CD4-positive, alpha-beta T cell treated with Interleukin-17A for 4 hours (primary cell): ENCODE measurements around the gene MX1.

Experiments used
- DNase-seq: peaks from one replicate; pipeline ENCODE4 v3.0.0-alpha.2; 2020; ENCODE audit warnings: mixed read lengths

Gene MX1

DNA sequence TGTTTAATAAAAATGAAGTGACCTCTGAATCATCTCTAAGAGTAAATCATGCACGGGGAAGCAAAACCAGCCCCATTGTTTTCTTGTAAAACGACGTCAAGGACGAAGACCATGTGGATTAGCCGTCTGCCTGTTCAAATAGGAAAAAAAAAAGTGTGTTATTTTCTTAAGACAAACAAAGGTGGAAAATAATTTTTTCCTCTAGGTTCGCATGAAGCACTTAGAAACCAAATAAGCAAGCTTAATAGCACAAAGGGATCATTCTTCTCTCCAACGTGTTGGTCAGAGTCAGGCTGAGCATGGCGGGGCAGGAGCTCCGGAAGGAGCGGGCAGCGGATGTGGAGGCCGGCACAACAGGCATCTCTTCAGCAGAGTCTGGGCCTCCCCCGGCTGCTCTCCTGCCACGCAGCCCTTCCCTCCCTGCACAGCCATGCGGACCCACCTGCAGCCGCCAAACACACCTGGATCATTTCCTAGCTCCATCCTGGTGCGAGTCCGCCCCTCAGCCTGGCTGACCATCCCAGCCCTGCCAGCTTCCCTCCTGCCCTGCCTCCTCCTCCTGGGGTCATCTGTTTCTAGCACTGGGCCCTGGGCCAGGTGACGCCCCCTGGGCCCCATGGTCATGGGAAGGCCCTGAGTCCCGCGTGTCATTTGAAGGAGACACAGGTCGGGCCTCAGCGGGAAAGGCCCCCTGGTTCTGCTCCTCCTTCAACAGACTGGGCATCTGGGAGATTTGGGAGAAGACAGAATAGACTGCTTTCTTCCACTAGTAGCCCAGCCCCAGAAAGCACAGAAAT is 40.2 kb downstream of the MX1 start:
- DNase-seq, result no peak

DNA sequence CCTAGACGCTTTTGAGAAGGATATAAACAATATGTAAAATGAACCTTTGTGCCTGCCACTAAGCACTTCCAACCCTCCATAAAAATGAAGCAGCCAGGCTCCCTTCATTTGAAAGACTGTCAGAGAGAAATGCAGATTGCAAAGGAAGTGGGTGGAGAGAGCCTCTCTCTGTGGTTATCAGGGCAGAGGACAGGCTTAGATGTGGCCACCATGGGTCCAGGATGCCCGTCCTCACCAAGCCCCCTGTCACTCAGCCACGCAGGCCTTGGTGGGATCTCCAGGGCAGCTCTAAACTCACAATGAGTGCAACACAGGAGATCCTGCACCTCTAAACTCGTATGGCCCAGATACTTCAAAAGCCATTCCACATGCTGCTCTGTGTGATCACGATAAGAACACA is 44.0 kb downstream of the MX1 start:
- no peak for DNase-seq

DNA sequence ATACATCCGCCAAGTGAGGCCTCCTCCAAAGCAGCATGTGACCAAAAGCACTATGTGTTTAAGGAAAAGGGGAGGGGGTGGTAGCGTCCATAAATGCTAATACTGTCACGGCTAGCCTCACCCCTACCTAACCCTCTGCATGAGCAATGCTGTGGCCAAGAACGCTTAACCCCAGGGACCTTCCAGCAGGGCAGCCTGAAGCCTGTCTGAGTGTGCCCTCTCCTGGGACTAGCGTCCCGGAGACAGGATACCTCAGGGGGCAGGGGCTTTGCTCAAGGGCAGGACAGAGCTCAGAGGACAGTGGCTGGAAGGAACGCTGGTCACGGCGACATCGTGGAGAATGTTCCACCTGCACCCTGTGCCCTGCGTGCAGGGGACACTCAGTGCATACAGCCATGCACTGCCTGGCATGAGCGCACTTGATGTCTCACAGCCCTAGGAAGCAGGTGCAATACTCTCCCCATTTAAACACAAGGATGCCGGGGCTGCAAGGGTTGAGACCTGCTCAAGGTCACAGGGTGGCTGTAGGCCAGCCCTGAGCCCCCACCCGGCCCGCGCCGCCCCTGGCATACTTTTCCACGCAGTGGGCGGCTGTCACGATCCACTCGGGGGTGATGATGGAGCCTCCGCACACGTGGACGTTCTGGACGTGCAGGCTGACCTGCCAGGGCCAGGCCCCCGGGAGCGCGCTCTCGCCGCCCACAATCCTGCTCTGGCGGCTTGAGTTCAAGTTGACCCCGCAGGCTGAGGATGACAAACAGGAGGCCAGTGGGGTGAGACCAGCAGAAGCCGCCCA is 46.9 kb downstream of the MX1 start:
- no peak for DNase-seq

DNA sequence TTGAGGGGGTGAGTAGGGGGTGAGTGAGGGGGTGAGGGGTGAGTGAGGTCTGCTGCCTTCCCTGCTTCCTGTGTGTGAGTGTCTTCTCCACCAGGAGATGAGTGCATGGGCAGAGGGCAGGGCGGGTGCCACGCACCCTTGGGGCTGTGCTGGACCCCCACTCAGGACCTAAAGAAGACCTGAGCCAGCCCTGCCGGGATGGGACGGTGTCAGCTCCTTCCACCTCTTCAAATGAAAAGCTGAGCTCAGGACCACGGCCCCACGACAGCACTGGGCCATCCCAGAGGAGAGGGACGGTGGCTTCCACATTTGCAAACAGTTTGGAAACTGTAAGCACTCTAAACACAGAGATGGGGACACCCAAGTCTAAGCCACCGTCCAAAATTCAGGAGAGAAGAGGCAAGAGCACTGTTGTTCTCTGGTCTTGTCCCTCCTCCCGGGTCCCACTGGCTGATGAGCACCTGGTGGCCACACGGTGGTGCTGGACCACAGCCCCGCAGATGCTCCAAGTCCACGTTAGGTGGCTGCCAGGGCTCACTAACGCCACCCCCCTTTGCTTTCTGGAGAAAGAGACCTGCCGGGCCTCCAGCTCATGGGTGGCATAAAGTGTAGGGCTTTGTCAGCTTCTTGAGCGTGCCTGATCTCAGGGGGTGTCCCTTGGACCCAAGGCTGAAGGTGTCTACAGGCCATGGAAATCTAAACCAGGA is 49.8 kb downstream of the MX1 start:
- DNase-seq, result no peak

DNA sequence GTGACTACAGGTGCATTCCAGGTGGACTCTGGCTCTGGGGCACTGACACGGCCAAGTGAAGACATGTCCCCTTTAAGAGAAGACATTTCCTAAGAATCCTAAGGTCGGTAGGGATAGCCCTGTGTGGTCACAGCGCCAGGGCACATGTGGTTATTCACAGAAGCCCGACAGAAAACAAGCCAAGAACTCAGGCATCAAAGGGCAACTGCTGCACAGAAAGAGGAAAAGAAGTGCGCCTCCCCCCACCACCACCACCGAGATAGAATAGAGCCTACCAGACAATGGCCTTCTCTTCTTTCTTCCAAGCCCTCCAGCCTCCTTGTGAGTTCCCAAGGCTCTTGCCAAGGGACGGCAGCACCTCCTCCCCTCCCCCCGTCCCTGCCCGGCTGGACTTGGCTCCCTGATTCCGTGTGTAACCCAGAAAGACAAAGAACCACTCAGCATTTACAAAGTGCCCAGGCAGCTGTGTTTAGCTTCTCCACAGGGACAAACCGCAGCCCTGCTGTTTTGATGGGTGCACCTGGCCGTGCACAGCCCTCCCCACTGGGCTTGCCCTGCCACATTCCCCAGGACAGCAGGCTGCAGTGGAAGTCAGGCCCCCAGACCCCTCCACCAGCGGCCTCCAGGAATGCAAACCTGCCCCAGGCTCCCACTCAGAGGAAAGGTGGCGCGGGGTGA is 51.7 kb downstream of the MX1 start:
- DNase-seq, result no peak

DNA sequence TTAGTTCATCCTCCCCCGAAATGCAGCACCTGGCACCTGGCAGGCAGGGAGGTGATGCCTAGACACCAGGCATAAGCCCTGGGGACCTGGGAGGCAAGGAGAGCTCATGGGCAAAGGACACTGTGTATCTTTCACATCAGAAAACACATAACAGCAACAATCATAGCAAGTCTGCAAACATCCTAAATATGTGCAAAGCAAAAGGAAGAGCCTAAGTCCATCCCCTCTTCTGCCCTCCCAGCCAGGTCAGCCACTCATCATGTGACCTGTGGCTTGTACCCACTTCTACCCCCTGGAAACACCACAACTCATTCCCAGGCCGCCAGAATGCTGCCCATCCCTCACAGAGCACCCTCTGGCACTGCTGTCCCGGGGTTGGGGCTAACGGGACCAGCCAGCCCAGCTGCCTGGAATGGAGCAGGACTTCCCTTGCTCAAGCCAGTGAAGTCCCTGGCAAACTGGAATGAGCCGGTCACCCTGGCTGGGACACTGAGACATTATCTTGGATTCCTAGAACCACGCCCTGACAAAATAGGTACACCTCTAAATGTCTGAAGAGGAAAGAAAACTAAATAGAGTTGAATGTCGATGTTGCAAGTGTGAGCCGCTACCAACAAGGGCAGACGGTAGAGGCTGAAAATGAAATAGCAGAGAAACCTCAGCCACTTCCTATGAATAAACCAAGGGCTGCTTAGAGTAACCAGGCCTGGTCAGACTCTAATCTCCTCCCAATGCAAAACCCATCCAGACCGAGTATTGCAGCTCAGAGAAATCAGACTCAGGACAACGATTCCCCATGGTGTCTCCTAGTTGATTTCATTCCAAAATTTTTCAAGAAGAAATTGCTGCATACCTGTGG is 52.5 kb downstream of the MX1 start:
- no peak for DNase-seq

DNA sequence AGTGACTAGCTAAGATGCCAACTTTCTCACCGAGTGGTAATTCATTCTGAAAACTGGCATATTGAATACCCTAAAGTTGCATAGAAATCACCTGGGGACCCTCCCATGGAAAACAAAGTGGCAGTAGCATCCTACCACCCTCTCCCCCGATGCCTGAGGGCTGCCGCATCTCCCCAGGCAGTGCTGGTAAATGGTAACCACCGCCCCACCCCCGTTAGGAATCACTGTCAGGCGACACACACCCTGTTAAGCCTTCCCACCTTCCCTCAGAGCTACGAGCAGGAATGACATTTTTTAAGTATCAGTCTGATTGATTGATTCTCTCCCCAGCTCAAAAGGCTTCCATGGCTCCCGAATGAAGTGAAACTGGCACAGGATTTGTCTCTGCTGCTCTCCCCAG is 53.6 kb downstream of the MX1 start:
- DNase-seq, result no peak

DNA sequence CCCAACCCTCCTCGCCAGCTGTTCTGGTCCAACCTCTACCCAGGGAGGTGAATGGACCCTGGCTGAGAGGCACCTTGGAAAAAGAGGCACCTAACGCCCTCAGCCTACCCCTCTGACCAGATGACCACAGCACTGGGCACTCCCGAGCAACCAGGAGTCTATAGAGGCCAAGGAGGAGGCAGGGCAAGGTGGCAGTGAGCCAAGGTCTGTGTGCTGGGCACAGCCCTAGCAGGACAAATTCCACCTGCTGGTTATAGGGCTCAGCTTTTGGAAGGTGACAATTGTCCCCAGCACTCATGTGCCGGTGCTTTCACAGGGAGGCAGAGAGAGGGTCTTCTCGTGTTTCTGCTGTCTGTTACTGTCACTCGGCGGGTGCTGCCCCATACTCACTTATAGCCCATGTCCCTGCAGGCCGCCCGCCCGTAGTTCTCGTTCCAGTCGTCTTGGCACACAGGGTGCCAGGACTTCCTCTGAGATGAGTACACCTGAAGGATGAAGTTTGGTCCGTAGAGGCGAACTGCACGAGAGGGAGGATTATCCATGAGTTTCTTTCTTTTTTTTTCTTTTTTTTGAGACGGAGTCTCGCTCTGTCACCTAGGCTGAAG is 54.1 kb downstream of the MX1 start:
- no peak for DNase-seq

DNA sequence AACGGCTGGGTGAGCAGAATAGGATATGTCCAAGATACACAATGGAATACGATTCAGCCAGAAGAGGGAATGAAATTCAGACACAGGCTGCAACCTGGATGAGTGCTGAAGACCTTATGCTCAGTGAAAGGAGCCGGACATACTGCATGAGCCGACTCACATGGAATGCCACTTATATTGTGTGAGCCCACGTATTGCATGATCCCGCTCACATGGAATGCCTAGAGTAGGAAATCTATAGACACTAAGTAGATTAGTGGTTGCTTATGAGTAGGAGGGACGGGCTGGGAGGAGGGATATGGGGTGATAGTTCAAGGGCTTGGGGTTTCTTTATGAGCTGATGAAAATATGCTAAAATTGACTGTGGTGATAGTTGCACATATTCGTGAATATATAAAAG is 55.2 kb downstream of the MX1 start:
- no peak for DNase-seq

DNA sequence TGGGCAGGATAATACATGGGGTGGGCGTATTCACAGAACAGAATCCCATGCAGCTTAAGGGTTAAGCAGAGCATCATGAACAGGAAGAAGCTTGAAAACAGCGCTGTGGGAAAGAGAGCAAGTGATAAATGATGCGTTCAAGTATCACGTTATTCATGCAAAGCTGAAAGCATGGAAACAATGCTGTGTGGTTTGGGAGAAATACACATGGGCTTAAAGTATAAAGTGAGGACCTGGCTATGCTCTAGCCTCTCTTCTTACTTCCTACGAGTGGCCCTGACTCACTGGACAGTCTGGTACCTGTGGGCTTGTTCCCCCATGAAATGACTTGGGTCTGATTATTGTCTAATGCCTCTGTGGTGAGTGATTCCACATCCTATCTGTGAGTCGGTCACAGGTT is 56.3 kb downstream of the MX1 start:
- no peak for DNase-seq

DNA sequence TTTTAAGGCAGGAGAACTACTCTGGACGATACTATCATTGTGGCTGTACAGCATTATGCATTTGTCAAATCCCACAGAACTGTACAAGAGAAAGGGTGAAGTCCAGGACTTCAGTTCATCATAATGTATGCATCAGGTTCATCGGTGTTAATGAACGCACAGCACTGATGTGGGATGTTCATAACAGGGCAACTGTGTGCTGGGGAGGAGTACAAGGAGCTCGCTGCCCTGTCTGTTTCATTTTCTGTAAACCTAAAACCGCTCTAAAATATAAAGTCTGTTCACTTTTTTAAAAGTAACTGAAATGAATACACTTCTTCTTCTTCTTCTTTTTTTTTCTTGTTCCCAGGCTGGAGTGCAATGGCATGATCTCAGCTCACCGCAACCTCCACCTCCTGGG is 56.9 kb downstream of the MX1 start:
- DNase-seq, result no peak

DNA sequence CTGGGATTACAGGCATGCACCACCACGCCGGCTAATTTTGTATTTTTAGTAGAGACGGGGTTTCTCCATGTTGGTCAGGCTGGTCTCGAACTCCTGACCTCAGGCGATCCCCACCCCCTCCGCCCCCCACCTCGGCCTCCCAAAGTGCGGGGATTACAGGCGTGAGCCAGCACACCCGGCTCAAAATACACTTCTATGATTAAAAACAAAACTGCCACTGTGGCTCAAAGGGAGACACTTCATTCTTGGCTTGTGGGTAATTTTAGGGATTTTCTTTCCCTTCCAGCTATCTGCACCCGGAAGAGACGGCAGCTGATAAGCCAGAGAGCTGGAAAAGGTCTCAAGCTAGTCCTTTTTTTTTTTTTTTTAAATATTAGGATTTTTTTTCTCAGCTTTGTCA is 57.4 kb downstream of the MX1 start:
- no peak for DNase-seq

DNA sequence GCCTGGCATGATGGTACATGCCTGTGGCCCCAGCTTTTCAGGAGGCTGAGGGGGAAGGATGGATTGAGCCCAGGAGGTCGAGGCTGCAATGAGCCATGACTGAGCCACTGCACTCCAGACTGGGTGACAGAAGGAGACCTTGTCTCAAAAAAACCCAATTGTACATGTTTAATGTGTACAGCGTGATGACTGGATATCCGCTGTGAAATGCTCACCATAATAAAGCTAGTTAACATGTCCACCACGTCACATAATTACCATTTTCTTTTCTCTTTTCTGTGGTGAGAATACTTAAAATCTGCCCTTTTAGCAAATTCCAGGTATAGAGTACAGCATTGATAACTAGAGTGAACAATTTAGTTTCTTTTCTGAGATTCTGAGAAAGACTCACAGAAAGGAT is 57.9 kb downstream of the MX1 start:
- DNase-seq, result no peak

DNA sequence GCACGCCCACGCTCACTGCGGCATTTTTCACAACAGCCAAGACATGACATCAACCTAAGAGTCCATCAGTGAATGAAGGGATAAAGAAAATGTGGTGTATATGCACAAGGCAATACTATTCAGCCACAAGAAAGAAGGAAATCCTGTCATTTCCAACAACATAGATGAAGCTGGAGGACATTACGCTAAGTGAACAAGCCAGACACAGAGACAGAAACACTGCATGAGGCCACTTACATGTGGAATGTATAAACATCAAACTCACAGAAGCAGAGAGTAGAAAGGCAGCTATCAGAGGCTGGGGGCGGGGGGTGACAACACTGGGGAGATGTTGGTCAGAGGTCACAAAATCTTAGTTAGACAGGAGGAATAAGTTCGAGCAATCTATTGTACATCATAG is 61.0 kb downstream of the MX1 start:
- DNase-seq, result no peak

DNA sequence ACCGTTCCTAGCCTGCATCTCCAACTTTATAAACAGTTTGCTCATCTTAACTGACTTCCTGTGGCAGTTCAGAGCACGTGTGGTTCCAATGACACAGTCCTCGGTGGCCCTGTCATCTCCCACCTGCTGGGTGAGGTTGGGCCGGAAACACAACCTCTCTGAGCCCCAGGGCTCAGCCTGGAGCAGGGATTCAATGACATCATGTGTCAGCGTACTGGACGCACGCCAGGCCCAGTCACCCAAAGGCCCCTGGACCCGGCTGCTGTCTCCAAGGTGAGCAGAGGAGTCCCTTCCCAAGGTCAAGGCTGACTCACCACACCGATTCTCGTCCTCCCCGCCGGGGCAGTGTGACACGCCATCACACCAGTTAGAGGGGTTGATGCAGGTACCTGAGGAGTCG is 62.0 kb downstream of the MX1 start:
- DNase-seq, result no peak

DNA sequence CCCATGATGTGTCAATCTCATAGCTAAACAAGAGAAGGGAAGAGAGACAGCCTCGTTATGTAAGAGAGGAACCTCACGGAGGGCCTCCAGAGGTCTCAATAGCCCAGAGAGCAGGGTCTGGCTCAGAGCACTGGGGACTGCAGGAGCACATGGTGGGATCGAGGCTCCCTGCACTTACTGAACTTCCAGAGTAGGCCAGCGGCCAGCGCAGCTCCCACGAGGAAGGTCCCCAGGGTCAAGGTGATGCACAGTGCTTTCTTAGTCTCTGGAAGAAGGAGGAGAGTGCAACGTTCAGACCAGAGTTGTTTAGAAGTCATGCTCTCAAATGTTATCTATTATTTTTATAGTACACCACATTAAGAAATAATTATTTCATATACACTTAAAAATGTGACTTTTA is 63.3 kb downstream of the MX1 start:
- no peak for DNase-seq

DNA sequence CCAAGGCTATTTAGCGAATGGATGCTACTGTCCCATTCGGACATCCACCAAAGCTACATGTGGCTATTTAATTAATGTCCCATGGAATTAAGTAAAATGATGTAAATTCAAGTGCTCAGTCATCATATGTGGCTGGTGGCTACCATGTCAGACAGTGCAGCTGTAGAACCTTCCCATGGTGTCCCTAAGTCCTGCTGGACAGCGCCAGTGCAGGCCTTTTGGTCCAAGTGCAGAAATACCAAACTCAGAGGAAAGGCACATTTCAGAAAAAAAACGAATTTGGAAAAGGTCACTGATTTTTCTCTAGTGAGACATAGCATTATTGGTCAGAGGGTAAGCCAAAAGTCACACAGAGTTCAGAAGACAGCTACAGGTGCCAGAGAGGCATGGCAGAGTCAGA is 64.3 kb downstream of the MX1 start:
- DNase-seq, result no peak

DNA sequence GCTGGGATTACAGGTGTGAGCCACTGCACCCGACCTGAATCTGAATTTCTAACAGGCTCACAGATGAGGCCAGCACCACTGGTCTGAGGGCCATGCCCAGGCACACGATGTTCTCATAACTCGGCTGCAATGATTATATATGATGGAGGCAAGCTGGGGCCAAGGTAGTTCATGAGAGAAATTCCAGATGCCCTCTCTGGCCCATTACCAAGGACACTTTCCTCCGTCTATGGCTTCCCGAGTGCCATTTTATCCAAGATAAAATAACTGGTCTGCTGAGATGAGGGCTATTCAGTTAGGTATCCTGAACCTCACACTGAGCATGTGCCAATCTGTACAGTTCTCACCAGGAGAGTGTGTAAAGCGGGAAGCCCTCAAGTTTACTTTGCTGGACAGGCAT is 65.4 kb downstream of the MX1 start:
- no peak for DNase-seq

DNA sequence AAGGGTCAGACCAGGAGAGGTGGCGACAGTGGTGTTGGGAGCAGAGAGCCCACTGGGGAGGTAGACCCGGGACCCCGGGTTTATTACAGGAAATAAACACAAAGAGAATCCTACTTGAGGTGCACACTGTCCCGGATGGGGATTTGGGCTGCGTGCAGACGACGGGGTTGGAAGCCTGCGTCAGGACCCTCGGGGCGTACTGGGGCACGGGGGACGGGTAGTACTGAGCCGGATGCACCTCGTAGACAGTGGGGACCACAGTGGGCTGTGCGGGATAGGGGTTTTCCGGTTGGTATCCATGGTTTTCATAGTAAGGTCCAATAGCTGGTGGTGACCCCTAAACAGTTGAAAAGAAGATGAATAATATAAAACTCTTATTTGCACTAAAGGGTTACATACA is 68.2 kb downstream of the MX1 start:
- no peak for DNase-seq

DNA sequence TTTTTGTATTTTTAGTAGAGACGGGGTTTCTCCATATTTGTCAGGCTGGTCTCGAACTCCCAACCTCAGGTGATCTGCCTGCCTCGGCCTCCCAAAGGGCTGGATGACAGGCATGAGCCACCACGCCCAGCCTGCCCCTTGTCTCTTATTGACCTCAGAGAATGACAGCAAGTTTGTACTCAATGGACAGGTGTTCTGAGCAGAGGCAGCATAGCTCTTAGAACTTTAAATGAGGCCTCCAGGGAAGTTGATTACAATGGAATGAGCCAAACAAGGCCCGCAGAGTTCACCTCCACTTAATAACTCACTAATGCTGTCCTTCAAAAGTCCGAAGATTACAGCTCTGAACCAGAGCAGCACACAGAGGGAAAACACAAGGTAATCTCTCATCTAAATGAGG is 71.0 kb downstream of the MX1 start:
- no peak for DNase-seq

DNA sequence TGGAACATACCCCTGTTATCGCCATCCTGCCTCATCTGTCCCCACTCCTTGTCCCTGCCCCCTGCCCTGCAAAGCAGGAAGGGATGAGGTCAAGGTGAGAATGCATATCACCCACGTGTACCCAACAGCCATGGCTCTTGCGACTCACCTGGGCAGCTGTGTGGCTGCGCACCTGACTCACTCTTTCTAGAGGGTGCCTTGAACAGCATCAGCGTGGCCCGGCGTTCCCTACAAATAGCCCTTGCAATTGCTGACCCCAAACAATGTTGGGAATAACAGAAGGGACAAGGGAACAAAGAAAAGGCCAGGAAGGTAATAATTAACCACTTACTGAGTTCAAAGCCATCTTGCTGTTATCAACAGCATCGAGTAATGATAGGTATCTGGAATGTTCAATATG is 71.7 kb downstream of the MX1 start:
- DNase-seq, result no peak

DNA sequence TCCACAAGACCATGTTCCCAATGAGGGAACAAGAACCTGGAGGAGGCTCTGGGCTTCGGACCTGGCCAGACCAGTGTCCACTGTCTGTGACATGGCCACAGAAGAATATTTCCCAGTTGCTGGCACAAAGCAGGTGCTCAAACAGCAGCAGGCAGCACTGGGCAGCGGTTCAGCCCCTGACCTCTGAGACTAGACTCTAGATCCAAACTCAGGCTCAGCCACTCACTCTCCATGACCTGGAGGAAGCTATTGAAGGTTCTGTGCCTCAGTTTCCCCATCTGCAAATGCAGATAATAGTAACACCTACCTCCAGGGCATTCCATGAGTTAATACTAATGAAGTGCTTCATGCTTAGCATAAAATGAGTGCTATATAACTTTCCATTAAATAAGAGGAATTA is 73.9 kb downstream of the MX1 start:
- DNase-seq, result no peak
